Neural cell (in vitro differentiated cells): ENCODE results near the gene KCNJ6. TPM values are rescaled to one million over a fixed set of nuclear protein-coding genes. Genes with fewer than 3 reads are reported as not detected.

Source experiments
- H2AFZ ChIP-seq: fragments of 200-600, 300-800 bp; sonication (generic), shearing (Covaris generic); 2 replicates; pipeline ENCODE4 v1.6.0; 2014; ENCODE audit warnings: low read depth, mild to moderate bottlenecking, antibody characterized with exemption, low read length, moderate library complexity
- H3F3A ChIP-seq: fragments of 200-600 bp; shearing (Covaris generic); 2 replicates; pipeline ENCODE4 v1.6.1; 2016; ENCODE audit warnings: mild to moderate bottlenecking, moderate library complexity, mixed read lengths, antibody characterized with exemption, low read length; ENCODE audit not compliant: insufficient read depth, poor library complexity, severe bottlenecking
- H3K27ac ChIP-seq: fragments of 200-600, 300-800 bp; sonication (generic), shearing (Covaris generic); 2 replicates; pipeline ENCODE4 v1.5.1; 2014; ENCODE audit warnings: mild to moderate bottlenecking, low read length, moderate library complexity
- H3K27me3 ChIP-seq: fragments of 300-800, 200-600 bp; sonication (generic), shearing (Covaris generic); 2 replicates; pipeline ENCODE4 v1.6.0; 2014; ENCODE audit warnings: mild to moderate bottlenecking, low read depth, low read length, moderate library complexity; ENCODE audit not compliant: insufficient read depth
- H3K36me3 ChIP-seq: fragments of 300-800, 200-600 bp; sonication (generic), shearing (Covaris generic); 2 replicates; pipeline ENCODE4 v1.5.1; 2014; ENCODE audit warnings: mild to moderate bottlenecking, antibody characterized with exemption, low read length, moderate library complexity; ENCODE audit not compliant: insufficient read depth
- H3K4me2 ChIP-seq: fragments of 300-800, 200-600 bp; sonication (generic), shearing (Covaris generic); 2 replicates; pipeline ENCODE4 v1.6.0; 2014; ENCODE audit warnings: mild to moderate bottlenecking, low read length
- H3K4me3 ChIP-seq: fragments of 300-800, 200-600 bp; sonication (generic), shearing (Covaris generic); 2 replicates; pipeline ENCODE4 v1.5.1; 2014; ENCODE audit warnings: mild to moderate bottlenecking, low read length, moderate library complexity
- H3K79me2 ChIP-seq: fragments of 200-600 bp; shearing (Covaris generic); replicated peaks from 2 replicates; pipeline ENCODE4 v1.6.0; 2014; ENCODE audit warnings: mild to moderate bottlenecking, low read length, moderate library complexity; ENCODE audit not compliant: insufficient read depth
- H3K9ac ChIP-seq: fragments of 300-800, 200-600 bp; sonication (generic), shearing (Covaris generic); 2 replicates; pipeline ENCODE4 v1.6.1; 2016; ENCODE audit warnings: mild to moderate bottlenecking, low read length, mixed read lengths
- H3K9me2 ChIP-seq: fragments of 200-600 bp; shearing (Covaris generic); 2 replicates; pipeline ENCODE4 v1.6.1; 2016; ENCODE audit warnings: mild to moderate bottlenecking, low read length, mixed read lengths; ENCODE audit not compliant: insufficient read depth
- H3K9me3 ChIP-seq: fragments of 200-600, 300-800 bp; sonication (generic), shearing (Covaris generic); 2 replicates; pipeline ENCODE4 v1.6.1; 2016; ENCODE audit warnings: mild to moderate bottlenecking, mixed run types, low read length, moderate library complexity, mixed read lengths
- H4K20me1 ChIP-seq: fragments of 200-600 bp; shearing (Covaris generic); 2 replicates; pipeline ENCODE4 v1.6.1; 2016; ENCODE audit warnings: mild to moderate bottlenecking, mixed run types; ENCODE audit not compliant: insufficient read depth
- CTCF ChIP-seq: fragments of 450-650 bp; IDR thresholded peaks from 2 replicates; pipeline ENCODE4 v1.5.1; 2014; ENCODE audit warnings: antibody characterized with exemption, mild to moderate bottlenecking, moderate library complexity; ENCODE audit not compliant: poor library complexity, severe bottlenecking
- EP300 ChIP-seq: fragments of 450-650 bp; conservative IDR thresholded peaks from 2 replicates; pipeline ENCODE4 v1.6.1; 2014; ENCODE audit warnings: antibody characterized with exemption, mild to moderate bottlenecking, moderate library complexity; ENCODE audit not compliant: poor library complexity, severe bottlenecking
- EZH2 ChIP-seq: fragments of 200-600, 300-800 bp; shearing (Covaris generic), sonication (generic); IDR thresholded peaks from 2 replicates; pipeline ENCODE4 v1.6.1; 2014; ENCODE audit warnings: antibody characterized with exemption, low read length, borderline replicate concordance, mild to moderate bottlenecking; ENCODE audit not compliant: insufficient read depth, poor library complexity, severe bottlenecking
- MXI1 ChIP-seq: fragments of 450-650 bp; conservative IDR thresholded peaks from 2 replicates; pipeline ENCODE4 v1.6.1; 2014; ENCODE audit warnings: antibody characterized with exemption, mild to moderate bottlenecking; ENCODE audit not compliant: poor library complexity, severe bottlenecking
- POLR2AphosphoS5 ChIP-seq: IDR thresholded peaks from 2 replicates; pipeline ENCODE4 v1.6.1; 2012
- RAD21 ChIP-seq: fragments of 450-650 bp; conservative IDR thresholded peaks from 2 replicates; pipeline ENCODE4 v1.6.1; 2014; ENCODE audit warnings: antibody characterized with exemption, mild to moderate bottlenecking, moderate library complexity
- REST ChIP-seq: IDR thresholded peaks from 2 replicates; pipeline ENCODE4 v1.6.1; 2012; ENCODE audit warnings: borderline replicate concordance
- SMC3 ChIP-seq: fragments of 450-650 bp; conservative IDR thresholded peaks from 2 replicates; pipeline ENCODE4 v1.6.1; 2014; ENCODE audit warnings: antibody characterized with exemption, mild to moderate bottlenecking, moderate library complexity; ENCODE audit not compliant: poor library complexity
- TAF1 ChIP-seq: IDR thresholded peaks from 2 replicates; pipeline ENCODE4 v1.6.1; 2012; ENCODE audit warnings: low read depth
- polyA plus RNA-seq: library from polyadenylated mRNA; depleted of rRNA; stranded (reverse); fragments of >200 nt; gene quantifications from 2 replicates; pipeline ENCODE4 v1.2.3, GENCODE V29; 2014

KCNJ6 gene
- polyA plus RNA-seq, 1 donor from 2014 or later: 1.7 TPM

GRCh38 chr21:37907076-37907475, 9.2 kb downstream of the KCNJ6 start:
- H3F3A ChIP-seq: no peaks in the 10 kb centered on the region
- H3K4me3 ChIP-seq: no peak overlapping the region
- H3K4me2 ChIP-seq: no peak overlapping the region
- no peaks in the 10 kb centered on the region for H3K9me3 ChIP-seq
- H3K79me2 ChIP-seq: no peaks in the 10 kb centered on the region
- H3K9me2 ChIP-seq: no peaks in the 10 kb centered on the region
- peaks cover 3% of the 10 kb centered on the region for H3K27me3 ChIP-seq
- no peak overlapping the region for H3K9ac ChIP-seq
- H3K36me3 ChIP-seq: no peaks in the 10 kb centered on the region
- H2AFZ ChIP-seq: no peak overlapping the region
- no peaks in the 10 kb centered on the region for H4K20me1 ChIP-seq
- H3K27ac ChIP-seq: no peak overlapping the region
- TF ChIP-seq EP300 (no peak), MXI1 (no peak)

GRCh38 chr21:37905291-37905690, 11.0 kb downstream of the KCNJ6 start:
- no peak overlapping the region for H3K4me3 ChIP-seq
- H3K9me2 ChIP-seq: no peaks in the 10 kb centered on the region
- H3K79me2 ChIP-seq: no peaks in the 10 kb centered on the region
- H3K9me3 ChIP-seq: no peaks in the 10 kb centered on the region
- no peak overlapping the region for H3K4me2 ChIP-seq
- H3F3A ChIP-seq: no peaks in the 10 kb centered on the region
- H2AFZ ChIP-seq: no peak overlapping the region
- no peak overlapping the region for H3K9ac ChIP-seq
- TF ChIP-seq SMC3: no peak
- TF ChIP-seq POLR2AphosphoS5: no peak
- H4K20me1 ChIP-seq: no peaks in the 10 kb centered on the region
- no peaks in the 10 kb centered on the region for H3K36me3 ChIP-seq
- no peak overlapping the region for H3K27ac ChIP-seq
- H3K27me3 ChIP-seq: no peaks in the 10 kb centered on the region

GRCh38 chr21:37904856-37905255, 11.4 kb downstream of the KCNJ6 start:
- no peaks in the 10 kb centered on the region for H3K36me3 ChIP-seq
- H3K9ac ChIP-seq: no peak overlapping the region
- H3K4me3 ChIP-seq: no peak overlapping the region
- no peaks in the 10 kb centered on the region for H4K20me1 ChIP-seq
- H3K9me3 ChIP-seq: no peaks in the 10 kb centered on the region
- H3K79me2 ChIP-seq: no peaks in the 10 kb centered on the region
- H3K9me2 ChIP-seq: no peaks in the 10 kb centered on the region
- H3K27ac ChIP-seq: no peak overlapping the region
- no peaks in the 10 kb centered on the region for H3K27me3 ChIP-seq
- TF ChIP-seq REST (no peak), SMC3 (no peak), TAF1 (no peak), RAD21 (no peak), EZH2 (no peak), CTCF (no peak), MXI1 (no peak), EP300 (no peak), POLR2AphosphoS5 (no peak)
- H2AFZ ChIP-seq: no peak overlapping the region
- no peaks in the 10 kb centered on the region for H3F3A ChIP-seq
- no peak overlapping the region for H3K4me2 ChIP-seq
